PFSK-1 (cell line): ENCODE data around the gene FADS1.

Experiments
- FOXP2 ChIP-seq: optimal IDR thresholded peaks from 2 replicates; pipeline ENCODE3; 2011; ENCODE audit warnings: borderline replicate concordance, control low read depth, inconsistent platforms; ENCODE audit not compliant: insufficient read depth; ENCODE audit errors: extremely low read length, extremely low read depth
- POLR2AphosphoS5 ChIP-seq: IDR thresholded peaks from 2 replicates; pipeline ENCODE4 v1.6.1; 2012; ENCODE audit warnings: low read depth, mild to moderate bottlenecking, control low read depth, low read length, moderate library complexity
- SIN3A ChIP-seq: IDR thresholded peaks from 2 replicates; pipeline ENCODE4 v1.6.1; 2012; ENCODE audit warnings: mild to moderate bottlenecking, low read length, moderate library complexity, borderline replicate concordance; ENCODE audit not compliant: insufficient read depth
- TAF1 ChIP-seq: IDR thresholded peaks from 2 replicates; pipeline ENCODE4 v1.6.1; 2012; ENCODE audit warnings: low read length, control low read depth, borderline replicate concordance; ENCODE audit not compliant: insufficient read depth
- TF ChIP-seq, protein P1 (sequence below), 2 experiments: IDR thresholded peaks; 2 replicates each; pipeline versions ENCODE4 v1.6.1 to v1.8.0; 2011 to 2012; ENCODE audit warnings: low read depth in 2 of 2, low read length in 2 of 2, control low read depth in 1 of 2, inconsistent platforms in 1 of 2, mild to moderate bottlenecking in 1 of 2, moderate library complexity in 1 of 2; ENCODE audit not compliant: insufficient read depth in 1 of 2

Gene FADS1

DNA sequence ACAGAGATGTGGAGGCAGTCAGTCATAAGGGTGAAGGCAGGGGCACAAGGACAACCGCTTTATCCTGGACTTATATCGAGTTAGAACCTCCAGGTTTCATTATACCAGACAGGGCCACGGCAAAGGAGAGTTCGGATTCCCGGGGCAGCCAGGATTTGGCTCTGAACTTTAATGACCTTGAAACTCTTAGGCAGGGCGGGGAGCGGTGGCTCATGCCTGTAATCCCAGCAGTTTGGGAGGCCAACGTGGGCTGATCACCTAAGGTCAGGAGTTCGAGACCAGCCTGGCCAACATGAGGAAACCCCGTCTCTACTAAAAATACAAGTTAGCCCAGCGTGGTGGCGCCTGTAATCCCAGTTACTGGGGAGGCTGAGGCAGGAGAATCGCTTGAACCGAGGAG, 65.4 kb downstream of the FADS1 start:
- TF ChIP-seq SIN3A: no peak
- TF ChIP-seq FOXP2: no peak
- TF ChIP-seq, protein P1, sequence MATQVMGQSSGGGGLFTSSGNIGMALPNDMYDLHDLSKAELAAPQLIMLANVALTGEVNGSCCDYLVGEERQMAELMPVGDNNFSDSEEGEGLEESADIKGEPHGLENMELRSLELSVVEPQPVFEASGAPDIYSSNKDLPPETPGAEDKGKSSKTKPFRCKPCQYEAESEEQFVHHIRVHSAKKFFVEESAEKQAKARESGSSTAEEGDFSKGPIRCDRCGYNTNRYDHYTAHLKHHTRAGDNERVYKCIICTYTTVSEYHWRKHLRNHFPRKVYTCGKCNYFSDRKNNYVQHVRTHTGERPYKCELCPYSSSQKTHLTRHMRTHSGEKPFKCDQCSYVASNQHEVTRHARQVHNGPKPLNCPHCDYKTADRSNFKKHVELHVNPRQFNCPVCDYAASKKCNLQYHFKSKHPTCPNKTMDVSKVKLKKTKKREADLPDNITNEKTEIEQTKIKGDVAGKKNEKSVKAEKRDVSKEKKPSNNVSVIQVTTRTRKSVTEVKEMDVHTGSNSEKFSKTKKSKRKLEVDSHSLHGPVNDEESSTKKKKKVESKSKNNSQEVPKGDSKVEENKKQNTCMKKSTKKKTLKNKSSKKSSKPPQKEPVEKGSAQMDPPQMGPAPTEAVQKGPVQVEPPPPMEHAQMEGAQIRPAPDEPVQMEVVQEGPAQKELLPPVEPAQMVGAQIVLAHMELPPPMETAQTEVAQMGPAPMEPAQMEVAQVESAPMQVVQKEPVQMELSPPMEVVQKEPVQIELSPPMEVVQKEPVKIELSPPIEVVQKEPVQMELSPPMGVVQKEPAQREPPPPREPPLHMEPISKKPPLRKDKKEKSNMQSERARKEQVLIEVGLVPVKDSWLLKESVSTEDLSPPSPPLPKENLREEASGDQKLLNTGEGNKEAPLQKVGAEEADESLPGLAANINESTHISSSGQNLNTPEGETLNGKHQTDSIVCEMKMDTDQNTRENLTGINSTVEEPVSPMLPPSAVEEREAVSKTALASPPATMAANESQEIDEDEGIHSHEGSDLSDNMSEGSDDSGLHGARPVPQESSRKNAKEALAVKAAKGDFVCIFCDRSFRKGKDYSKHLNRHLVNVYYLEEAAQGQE (IDR thresholded peaks at IDR 0.05; ENCODE audit: insufficient read depth in 1 of 2, low read depth in 2 of 2, low read length in 2 of 2): no peak
- TF ChIP-seq TAF1: no peak
- TF ChIP-seq POLR2AphosphoS5: no peak

DNA sequence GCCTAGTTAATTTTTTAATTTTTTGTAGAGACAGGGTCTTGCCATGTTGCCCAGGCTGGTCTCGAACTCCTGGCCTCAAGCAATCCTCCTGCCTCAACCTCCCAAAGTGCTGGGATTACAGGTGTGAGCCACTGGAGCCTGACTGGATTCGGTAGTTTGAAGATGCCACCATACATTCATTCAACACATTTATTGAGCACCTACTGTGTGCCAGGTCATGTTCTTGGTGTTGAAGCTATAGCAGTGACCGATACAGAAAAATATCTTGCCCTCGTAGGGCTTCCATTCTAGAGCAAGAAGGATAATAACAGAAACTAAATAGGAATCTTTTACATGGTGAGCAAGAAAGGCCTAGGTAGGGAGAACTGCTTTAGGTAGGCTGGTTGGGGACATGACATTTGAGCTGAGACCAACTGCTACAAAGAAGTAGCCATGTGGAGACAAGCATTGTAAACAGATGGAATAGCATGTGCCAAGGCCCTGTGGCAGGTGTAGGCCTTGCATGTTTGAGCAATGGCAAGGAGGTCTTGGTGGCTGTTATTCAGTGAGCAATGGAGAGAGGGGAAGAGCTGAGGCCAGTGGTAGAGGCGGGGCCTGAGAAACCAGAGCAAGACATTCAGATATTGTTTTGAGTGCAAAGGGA, 66.1 kb downstream of the FADS1 start:
- TF ChIP-seq FOXP2 (no peak), SIN3A (no peak), POLR2AphosphoS5 (no peak), TAF1 (no peak)
- TF ChIP-seq, protein P1 (IDR thresholded peaks at IDR 0.05; ENCODE audit: insufficient read depth in 1 of 2, low read depth in 2 of 2, low read length in 2 of 2): no peak
